Measurements from ENCODE around the gene TRIM60.
"Not testable (repeated sequence)": the region's sequence is repeated elsewhere in the genome, so short reads cannot be mapped to it uniquely, and the experiment has no call there.

Gene TRIM60

GRCh38 chr4:165055601-165056000 lies 23.8 kb downstream of the TRIM60 start:
- no peak for DNase-seq

GRCh38 chr4:165058666-165059065 lies 26.9 kb downstream of the TRIM60 start:
- DNase-seq = no peak

- no peak for DNase-seq
Measured at GRCh38 chr4:165059386-165059785, 27.6 kb downstream of the TRIM60 start.

- DNase-seq = no peak
Measured at GRCh38 chr4:165060938-165061337, 29.1 kb downstream of the TRIM60 start.

- DNase-seq = no peak
Measured at GRCh38 chr4:165070560-165070959, 38.8 kb downstream of the TRIM60 start.

- not testable (repeated sequence) for DNase-seq
Measured at GRCh38 chr4:165073346-165073745, 41.5 kb downstream of the TRIM60 start.

GRCh38 chr4:165077034-165077578 lies 45.3 kb downstream of the TRIM60 start:
- DNase-seq = no peak

GRCh38 chr4:165079476-165079875 lies 47.7 kb downstream of the TRIM60 start:
- no peak for DNase-seq

GRCh38 chr4:165084787-165085186 lies 53.0 kb downstream of the TRIM60 start:
- DNase-seq = not testable (repeated sequence)

GRCh38 chr4:165085946-165086345 lies 54.1 kb downstream of the TRIM60 start:
- no peak for DNase-seq

GRCh38 chr4:165088366-165088765 lies 56.6 kb downstream of the TRIM60 start:
- no peak for DNase-seq
